Activated T-cell treated with anti-CD3 and anti-CD28 coated beads, Interleukin-2, amount 50 U/mL, for 1 hour (primary cell): Measurements from ENCODE around the gene NHSL1.

Experiments
- DNase-seq: peaks from one replicate; pipeline ENCODE4 v3.0.0-alpha.2; 2020

NHSL1 gene

DNA sequence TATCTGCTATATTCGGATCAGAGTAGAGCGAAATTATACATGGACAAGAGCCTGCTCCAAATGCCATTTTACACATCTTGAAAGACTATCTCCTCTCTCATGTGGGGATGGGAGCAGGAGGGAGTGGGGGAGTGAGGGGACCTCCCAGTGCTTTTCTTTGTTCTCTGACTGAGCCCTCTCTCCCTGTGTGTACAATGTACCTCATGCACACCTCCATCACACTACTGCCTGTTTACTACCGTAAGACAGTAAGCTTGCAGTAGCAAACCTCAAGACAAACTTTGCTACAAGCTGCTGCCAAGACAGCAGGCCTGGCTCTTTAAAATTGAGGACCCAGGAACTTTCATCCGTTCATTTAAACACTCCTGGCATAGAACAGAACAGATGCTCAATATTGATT, 7.2 kb downstream of the NHSL1 start:
- no peak for DNase-seq

DNA sequence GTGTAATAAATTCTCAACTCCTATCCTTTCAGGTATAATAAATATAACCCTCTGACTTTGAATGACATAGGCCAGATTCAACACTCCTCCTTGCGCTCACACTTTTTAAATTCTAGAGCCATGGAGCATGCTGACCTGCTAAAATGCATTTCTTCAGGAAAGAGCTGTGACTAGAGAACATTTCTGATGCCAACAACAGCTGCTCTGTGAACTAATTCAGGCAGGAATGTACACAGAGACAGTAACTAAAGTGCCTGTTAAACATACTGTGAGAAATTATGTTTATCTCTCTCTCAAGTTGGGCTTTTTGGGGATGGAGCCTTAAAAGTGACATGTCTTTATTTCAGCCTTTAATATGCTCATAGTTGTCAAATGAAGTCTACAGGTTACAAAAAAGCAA, 8.3 kb downstream of the NHSL1 start:
- no peak for DNase-seq

DNA sequence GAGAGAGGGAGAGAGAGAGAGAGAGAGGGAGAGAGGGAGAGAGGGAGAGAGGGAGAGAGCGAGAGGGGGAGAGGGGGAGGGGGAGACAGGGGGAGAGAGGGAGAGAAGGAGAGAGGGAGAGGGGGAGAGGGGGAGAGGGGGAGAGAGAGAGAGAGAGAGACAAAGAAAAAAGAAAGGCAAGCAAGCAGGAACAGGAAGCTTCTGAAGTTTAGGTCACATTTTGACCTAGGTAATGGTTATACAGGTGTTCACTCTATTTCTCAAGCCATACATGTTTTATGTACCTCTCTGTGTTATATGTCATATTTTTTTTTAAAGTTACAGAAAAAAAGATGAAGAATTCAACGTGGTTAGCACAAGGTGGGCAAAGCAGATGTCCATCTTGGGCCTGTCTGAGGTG, 9.4 kb downstream of the NHSL1 start:
- no peak for DNase-seq

DNA sequence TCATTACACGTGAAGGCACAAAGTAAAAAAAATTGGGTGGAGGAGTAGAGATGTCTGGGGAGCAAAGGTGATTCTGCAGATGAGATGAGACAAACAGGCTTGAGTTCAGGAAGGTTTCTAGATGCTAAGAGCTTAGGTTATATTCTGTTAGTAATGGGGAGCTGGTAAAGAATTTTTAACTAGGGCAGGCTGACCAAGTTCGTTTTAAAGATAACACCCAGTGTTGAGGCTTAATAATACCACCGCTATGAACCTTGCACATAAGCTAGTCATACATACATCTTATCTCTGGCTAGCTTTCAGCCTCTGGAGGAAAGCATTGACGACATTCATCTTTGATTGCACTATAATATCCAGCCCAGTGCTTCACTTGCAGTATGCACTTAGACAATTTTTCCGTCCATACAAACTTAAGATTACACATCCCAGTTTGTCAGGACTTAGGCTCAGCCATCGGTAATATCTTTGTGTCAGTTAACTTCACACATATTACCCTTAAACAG, 12.1 kb downstream of the NHSL1 start:
- no peak for DNase-seq

DNA sequence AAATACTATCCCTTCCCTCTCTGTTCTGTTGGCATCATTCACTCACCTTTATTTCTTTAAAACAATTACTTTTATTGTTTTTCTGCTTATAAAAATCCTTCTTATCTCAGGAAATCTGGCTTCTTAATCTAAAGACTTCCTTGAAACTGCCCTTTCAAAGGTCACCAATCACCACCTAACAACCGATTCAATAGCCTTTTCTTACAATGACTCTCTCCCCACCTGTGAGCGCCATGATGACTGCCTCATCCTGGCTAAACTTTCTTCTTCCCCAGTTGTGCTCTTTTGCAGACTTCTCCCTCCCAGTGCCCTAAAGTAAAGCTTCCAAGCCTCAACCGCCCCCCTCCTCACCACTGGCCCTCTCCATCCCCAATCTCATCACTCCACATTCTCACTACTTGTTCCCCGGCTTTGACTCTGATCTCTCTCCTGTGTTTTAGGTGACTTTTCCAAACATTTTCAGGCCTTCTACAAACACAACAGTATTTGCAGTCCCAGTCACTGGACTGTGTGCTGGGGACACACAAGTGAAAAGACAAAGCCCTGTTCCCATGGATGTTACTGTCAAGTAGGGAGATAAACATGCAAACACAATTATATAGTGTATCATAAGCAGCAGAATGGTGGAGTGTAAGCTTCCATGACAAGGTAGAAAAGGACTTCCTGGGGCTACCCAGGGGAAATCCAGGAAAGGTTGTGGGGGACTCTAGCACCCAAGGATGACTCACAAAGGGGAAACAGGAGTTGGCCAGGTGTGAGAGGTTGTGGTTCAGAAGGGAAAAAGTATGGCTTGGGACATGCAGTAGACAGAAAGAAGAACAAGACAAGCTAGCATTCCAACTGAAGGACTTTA, 12.8 kb downstream of the NHSL1 start:
- DNase-seq, result no peak

DNA sequence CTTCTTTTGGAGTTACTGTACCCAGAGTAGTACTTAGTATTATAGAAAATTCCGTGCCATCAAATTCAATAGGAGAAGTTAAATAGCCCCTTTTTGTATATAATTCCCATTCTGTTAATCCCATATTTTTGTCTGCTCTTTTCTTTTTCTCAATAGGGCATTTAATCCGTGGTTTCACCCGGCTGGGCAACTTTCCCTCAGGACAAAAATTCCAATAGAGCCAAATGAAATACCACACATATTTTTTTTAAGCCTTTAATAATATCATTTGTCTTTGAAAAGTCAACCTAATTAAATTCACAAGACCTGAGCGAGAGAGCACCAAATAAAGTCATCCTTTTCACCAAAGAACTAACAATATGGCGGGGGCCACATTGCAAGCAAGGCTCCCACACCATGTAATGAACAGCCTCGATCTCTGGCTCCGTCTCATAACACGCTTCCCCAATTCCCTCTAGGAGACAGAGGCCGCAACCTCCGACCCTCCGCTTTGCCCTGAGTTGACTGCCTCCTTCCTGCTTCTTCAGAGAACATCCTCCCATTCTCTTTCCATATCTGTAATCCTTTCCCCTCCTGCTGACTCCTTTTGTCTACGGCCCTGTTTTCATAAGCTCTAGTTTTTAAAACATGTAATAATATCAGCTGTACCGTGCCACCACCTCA, 13.6 kb downstream of the NHSL1 start:
- DNase-seq, result no peak

DNA sequence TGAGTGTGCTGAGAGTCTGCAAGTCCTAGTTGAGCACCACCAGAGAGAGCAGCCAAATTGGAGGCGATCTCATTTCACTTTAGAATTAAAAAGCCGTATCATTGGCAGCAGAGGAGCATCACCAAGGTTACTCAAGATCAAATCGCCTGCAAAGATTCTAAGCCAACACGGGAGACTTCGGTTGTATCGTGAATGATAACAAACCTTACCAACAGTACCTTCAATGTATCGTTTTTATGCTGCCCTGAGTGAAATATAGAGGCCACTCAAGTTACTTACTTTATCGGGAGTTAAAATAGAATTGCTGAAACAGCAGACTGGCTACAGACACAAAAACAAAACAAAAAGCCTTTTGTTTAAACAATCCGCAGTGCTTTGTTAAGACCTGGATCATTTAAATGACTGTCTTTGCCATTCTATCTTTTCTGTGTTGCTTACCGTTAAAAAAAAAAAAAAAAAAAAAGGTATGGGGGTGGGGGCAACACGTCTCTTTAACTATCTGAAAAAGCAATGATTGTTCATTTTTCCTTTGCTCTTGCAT, 14.2 kb downstream of the NHSL1 start:
- DNase-seq, result no peak

DNA sequence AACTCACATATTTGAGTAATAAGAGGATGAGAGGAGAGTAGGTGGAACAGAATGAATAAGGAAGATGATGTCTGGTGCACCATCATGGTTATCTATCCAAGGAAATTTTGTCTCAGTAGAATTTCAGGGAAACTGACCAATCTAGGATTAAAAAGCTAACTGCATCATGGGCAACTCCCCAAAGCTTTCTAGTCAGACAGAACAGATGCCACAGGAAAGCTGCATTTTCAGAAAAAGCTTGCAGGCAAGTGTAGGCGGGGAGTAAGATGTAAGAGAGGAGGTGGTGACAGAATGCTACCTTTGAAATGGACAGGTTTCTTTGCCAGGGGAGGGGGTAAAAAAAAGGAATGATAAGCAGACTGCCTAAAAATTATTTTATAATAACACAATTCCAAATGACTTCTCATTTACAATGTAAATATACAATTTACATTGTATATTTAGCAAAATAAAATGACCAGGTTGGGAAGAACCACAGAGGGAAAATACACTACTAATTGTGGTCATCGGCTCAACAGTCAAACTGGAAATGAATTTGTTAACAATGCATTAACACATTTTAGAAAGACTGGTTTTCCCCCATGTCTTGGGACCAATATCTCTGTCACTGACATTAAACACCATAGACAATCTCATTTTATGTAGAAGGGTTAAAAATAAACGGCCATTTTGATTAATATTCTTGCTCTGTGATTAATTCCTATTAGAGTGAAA, 15.1 kb downstream of the NHSL1 start:
- no peak for DNase-seq

DNA sequence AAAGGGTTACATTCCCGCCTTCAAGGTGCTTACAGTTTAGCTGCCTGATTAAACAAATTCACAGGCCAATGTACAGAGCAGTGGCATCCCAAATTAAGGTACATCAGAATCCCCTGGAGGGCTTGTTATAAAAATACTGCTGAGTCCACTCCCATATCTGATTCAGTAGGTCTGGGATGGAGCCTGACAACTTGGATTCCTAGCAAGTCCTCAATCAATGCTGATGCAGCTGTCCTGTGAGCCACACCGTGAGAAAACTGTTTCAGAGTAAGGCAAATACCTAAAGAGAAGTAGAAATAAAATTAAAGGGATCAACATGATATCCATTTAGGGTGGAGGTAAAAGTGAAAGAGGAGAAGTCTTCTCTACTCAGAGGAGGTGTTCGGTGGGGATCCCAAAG, 16.5 kb downstream of the NHSL1 start:
- DNase-seq, result no peak

DNA sequence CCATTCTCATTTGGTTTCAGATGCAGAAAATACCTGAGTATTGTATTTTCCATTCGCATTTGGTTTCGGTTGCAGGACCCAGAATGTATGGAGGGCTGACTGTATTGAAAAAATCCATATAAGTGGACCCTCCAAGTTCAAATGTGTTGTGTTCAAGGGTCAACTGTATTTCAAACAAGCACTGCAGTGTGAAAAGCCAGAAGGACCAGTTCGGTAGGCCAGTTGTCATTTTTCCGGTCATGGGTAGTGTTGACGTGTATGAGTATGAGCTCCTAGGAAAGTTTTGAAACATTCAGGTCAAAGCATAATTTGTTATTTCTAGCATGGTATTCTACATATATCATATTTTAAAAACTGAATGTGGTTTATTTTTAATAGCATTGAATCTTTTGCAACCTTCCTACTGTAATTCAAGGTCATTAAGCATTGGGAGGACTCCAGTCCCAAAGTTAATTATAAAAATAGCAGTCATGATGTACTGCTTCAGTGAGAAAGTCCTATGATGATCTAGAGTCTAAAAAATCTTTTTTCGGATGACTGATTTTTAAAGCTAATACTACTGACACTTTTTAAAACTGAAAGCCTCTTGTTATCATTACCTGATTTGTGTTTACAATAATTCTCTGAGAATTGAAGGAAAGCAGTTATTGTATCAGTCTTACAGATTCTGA, 18.9 kb downstream of the NHSL1 start:
- no peak for DNase-seq

DNA sequence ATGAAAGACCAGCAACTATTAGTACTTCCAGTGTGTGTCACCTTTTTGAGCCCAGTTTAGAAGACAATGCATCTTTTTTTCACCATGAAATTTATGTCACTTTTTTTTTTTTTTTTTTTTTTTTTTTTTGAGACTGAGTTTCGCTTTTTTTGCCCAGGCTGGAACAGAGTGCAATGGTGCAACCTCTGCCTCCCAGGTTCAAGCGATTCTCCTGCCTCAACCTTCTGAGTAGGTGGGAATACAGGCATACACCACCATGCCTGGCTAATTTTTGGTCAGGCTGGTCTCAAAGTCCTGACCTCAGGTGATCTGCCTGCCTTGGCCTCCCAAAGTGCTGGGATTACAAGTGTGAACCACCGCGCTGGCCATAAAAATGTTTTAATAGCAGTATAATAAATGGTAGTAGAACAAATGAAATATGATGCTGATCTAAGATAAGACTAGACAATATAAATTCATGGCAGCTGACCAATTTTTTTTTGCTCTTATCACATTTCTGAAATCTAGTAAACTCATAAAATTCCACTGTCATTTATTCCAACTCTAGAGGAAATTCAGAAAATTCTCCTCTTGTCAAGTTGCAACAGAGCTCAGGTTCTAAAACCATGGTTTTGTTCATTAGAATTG, 21.3 kb downstream of the NHSL1 start:
- DNase-seq, result no peak

DNA sequence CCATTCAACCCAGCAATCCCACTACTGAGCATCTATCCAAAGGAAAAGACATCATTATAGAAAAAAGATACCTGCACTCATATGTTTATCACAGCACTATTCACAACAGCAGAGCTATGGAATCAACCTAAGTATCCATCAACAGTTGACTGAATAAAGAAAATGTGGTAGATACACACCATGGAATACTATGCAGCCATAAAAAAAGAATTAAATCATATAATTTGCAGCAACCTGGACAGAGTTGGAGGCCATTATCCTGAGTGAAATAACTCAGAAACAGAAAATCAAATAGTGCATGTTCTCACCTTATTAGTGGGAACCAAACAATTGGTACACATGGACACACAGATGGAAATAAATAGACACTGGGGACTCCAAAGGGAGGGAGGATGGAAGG, 23.2 kb downstream of the NHSL1 start:
- DNase-seq, result no peak

DNA sequence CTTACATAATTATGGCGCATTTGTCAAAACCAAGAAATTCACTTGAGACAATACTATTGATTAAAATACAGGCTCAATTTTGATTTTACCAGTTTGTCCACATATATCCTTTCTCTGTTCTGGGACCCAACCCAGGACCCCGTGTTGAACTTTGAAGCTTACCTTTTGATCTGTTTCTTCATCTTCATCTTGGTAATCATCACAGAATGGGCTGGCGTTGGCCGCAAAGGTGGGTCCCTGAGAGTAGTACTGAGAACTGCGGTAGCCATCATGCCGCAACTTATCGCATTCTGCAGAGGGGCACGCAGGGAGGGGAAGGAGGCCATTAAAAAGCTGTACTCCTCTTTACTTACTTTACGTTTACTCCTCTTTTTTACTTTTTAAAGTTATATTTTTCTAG, 26.1 kb downstream of the NHSL1 start:
- DNase-seq, result no peak

DNA sequence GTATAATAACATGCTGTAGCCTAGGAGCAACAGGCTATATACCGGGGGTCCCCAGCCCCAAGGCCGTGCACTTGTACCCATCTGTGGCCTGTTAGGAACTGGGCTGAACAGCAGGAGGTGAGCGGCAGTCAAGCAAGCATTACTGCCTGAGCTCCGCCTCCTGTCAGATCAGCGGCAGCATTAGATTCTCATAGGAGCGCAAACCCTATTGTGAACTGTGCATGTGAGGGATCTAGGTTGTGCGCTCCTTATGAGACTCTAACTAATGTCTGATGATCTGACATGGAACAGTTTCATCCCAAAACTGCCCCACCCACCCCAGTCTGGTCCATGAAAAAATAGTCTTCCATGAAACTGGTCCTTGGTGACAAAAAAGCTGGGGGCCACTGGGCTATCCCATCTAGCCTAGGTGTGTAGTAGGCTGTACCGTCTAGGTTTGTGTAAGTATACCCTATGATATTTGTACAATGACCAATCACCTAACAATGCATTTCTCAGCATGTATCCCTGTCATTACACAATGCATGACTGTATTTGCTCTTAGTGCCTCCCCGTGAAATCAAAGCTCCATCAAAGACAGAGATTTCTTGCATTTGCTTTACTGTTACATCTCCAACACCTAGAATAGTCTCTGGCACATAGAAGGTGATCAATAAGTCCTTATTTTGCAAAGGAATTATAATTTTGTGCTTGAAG, 30.8 kb downstream of the NHSL1 start:
- DNase-seq, result no peak

DNA sequence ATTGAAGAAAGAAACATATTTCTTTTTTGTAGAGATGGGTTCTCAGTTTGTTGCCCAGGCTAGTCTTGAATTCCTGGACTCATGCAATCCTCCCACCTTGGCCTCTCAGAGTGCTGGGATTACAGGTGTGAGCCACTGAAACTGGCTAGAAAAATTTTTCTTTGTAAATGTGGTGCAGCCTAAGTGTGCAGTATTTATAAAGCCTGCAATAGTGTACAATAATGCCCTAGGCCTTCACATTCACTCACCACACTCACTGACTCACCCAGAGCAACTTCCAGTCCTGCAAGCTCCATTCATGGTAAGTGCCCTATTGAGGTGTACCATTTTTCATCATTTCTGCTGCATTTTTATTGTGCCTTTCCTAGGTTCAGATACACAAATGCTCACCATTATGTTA, 31.4 kb downstream of the NHSL1 start:
- DNase-seq, result no peak

DNA sequence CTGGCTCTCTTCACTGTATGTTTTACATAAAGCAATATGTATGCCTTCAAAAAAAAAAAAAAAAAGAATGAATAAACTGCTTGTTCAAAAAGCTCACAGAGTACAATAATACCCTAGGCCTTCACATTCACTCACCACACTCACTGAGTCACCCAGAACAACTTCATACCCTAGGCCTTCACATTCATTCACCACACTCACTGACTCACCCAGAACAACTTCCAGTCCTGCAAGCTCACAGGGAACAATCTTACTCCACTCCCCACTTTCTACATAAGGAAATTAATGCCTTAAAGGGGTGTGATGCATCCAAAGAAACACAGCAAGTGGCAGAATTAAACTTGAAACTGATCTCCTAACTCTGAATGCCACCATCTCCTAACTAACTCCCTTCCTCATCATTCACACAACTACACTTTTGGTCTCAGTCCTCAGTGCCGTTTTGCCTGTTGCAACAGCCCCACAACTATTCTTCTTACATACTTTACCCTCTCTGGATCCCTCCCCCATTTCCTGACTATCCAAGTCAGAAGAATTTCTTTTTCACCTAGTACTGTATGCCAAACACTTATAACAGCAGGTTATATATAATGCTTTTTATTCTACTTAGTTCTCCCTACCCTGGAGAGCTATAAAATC, 34.2 kb downstream of the NHSL1 start:
- DNase-seq, result no peak

DNA sequence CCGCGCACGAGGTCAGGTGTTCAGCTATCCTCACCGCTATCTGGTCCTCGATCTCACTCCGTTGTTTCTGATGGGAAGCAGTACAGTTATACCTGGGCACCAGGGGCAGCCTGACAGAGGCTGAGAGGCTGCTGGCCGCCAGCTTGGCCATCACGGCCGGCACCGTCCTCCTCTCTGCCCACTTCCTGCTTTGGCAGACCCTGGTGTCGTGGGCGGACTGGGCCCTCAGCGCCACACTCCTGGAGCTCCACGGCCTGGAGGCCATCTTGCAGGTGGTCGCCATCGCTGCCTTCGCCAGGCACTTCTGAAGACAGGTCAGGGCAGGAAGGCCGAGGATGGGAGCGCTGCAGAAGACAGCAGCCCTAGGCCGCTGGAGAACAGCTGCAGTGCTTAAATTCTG, 35.2 kb downstream of the NHSL1 start:
- no peak for DNase-seq

DNA sequence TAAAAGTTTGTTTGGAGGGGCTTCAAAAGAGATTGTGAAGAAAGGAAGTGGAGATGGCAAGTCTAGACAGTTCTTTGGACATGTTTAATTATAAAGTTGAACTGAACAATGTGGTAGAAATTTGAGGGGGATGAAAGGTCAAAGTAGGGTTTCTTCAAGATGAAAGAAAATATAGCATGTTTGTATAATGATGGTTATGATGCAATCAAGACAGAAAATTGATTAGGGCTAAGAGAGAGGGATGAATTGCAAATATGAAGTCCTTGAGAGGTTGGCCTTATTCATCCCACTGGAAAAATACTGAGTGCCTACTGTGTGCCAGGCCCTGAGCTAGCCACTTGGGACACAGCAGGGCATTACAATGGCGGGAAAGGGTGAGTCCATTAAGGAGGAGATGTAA, 37.6 kb downstream of the NHSL1 start:
- no peak for DNase-seq

DNA sequence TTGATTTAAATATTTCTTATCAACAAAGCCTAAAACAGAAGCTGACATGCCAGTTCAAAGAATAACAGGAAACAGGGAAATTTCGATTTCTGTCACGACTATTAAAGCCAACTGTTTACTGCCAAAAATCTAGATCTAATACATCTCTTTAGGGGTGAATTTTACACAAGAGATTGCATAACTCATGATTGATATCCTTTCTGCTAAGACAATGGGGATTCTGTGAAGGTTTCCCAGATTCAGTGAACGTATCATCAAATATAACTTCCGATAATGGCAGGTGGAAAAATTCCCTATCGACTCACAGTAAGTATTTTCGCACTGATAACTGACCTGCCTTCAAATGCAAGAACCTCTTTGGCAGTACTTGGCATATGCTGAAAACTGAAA, 42.9 kb downstream of the NHSL1 start:
- no peak for DNase-seq

DNA sequence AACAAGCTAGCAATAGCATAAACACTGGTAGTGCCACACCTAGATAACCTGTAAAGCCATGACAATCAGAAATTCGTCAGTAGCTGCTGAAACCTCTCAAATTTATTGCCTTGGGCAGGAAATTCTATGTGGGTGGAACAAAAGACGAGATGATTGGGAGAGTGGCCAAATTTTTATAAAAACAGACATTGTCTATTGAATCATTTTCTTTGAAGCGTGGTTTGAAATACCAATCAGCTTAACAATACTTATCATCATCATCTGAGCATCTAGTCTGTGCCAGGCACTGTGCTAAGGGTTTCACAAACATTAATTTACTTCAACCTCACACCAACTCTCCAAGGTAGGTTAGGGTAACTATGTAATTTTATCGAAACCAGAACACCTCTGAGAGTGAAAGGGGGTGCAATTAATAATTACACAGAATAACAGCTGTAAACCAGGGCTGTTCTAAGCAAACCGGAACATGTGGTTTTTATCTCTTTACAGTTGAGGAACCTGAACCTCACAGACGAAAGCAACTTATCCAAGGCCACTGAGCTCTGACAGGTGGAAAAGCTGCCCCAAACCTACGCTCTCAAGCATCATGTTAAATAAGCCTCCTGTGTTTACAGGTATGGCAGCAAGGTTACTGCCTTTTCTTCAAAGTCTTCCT, 43.4 kb downstream of the NHSL1 start:
- no peak for DNase-seq
